ENCODE results near the gene PRIMPOL. TPM values are rescaled to one million over a fixed set of nuclear protein-coding genes. Genes with fewer than 3 reads are reported as not detected.

The PRIMPOL gene
- total and polyA plus RNA-seq, 2 of the 4 experiments (the other 2 are of a cell fraction): 5.6 to 8.8 TPM

GRCh38 chr4:184671101-184671500 lies 21.6 kb downstream of the PRIMPOL start:
- no TSS peak for BruUV-seq (replicated peaks)

More at GRCh38 chr4:184671101-184671500, 21.6 kb downstream of the PRIMPOL start:
- H3K4ac ChIP-seq (ENCODE audit: low read depth, low read length): no peak overlapping the region
- no peak overlapping the region for H4K8ac ChIP-seq (ENCODE audit: low read depth in 2 of 2, low read length in 2 of 2)
- dilution Hi-C loops (cut with HindIII; ENCODE audit: low sequenced_read_pairs, unreplicated experiment): no loop called here
- H2AK9ac ChIP-seq (replicated peaks; ENCODE audit: low read depth, low read length, poor library complexity): no peak overlapping the region
- ChIA-PET CTCF (no interaction called here), POLR2A (ENCODE audit: unreplicated experiment) (no interaction called here)
- H3K23ac ChIP-seq (ENCODE audit: low read depth, low read length): no peak overlapping the region
- H3K9ac ChIP-seq (ENCODE audit: low read depth, low read length): no peak overlapping the region
- no peak for ATAC-seq (ENCODE audit: low read depth)
- WGBS, 2 experiments (ENCODE audit: extremely low coverage in 2 of 2, insufficient read length in 1 of 2): 100% methylated on average over 5 of the region's 9 CpGs; no CpG with 5 or more reads in 1 of the 2 experiments
- no peak overlapping the region for H2AK5ac ChIP-seq (ENCODE audit: low read depth, low read length)
- no peaks in the 10 kb centered on the region; a peak in 1 of 4 replicates for H3K79me1 ChIP-seq (ENCODE audit: low read depth in 1 of 2, low read length in 2 of 2)
- intact Hi-C loops (cut with micrococcal nuclease): no loop called here
- no peak overlapping the region for H3K27ac ChIP-seq (ENCODE audit: insufficient read depth, low read length)
- no peak overlapping the region for H3K56ac ChIP-seq (ENCODE audit: extremely low read depth, insufficient read depth, low read length)
- peaks cover 17% of the 10 kb centered on the region for H3K36me3 ChIP-seq (ENCODE audit: control insufficient read depth, insufficient read depth, low read length)
- no peak overlapping the region for H2BK15ac ChIP-seq (ENCODE audit: low read depth, low read length)
- no peak overlapping the region for H4K5ac ChIP-seq (ENCODE audit: low read depth, low read length)
- H3K9me3 ChIP-seq (ENCODE audit: control insufficient read depth, insufficient read depth, low read length): no peaks in the 10 kb centered on the region
- peaks cover 14% of the 10 kb centered on the region for H3K4me1 ChIP-seq (ENCODE audit: control insufficient read depth, insufficient read depth, low read length)
- H3K14ac ChIP-seq (replicated peaks; ENCODE audit: low read depth, low read length): no peak overlapping the region
- no peak for TF ChIP-seq MAFK (IDR thresholded peaks at IDR 0.05; ENCODE audit: low read depth, low read length)
- no peak for TF ChIP-seq MXI1 (IDR thresholded peaks at IDR 0.05; ENCODE audit: borderline replicate concordance, low read depth, low read length)
- TF ChIP-seq MAZ (IDR thresholded peaks at IDR 0.05; ENCODE audit: borderline replicate concordance, low read depth, low read length): no peak
- TF ChIP-seq CHD1 (IDR thresholded peaks at IDR 0.05; ENCODE audit: low read depth, low read length): no peak
- TF ChIP-seq NFE2L2 (IDR thresholded peaks at IDR 0.05; ENCODE audit: low read depth, low read length): no peak
- TF ChIP-seq POLR2A (IDR thresholded peaks at IDR 0.05; ENCODE audit: low read depth, low read length): no peak
- no peak for TF ChIP-seq USF2 (IDR thresholded peaks at IDR 0.05; ENCODE audit: low read depth, low read length)
- no peak for TF ChIP-seq RAD21 (IDR thresholded peaks at IDR 0.05; ENCODE audit: low read length)
- TF ChIP-seq FOS (IDR thresholded peaks at IDR 0.05; ENCODE audit: low read depth, low read length): no peak
- TF ChIP-seq CEBPB (IDR thresholded peaks at IDR 0.05; ENCODE audit: low read depth, low read length): no peak
- no peak for TF ChIP-seq RFX5 (IDR thresholded peaks at IDR 0.05; ENCODE audit: low read depth, low read length)
- no peak for TF ChIP-seq ELK1 (IDR thresholded peaks at IDR 0.05; ENCODE audit: borderline replicate concordance, low read depth, low read length)
- TF ChIP-seq RCOR1 (IDR thresholded peaks at IDR 0.05; ENCODE audit: insufficient replicate concordance, low read length): no peak
- no peak for TF ChIP-seq CTCF (conservative IDR thresholded peaks at IDR 0.05; ENCODE audit: low read depth, low read length)
- H3K27me3 ChIP-seq (ENCODE audit: control insufficient read depth, insufficient read depth, low read length): no peaks in the 10 kb centered on the region
- DNase-seq: no peak
- H2BK20ac ChIP-seq (ENCODE audit: low read depth, low read length): no peak overlapping the region
- no peak overlapping the region for H3K18ac ChIP-seq (ENCODE audit: low read depth, low read length)
- H2BK120ac ChIP-seq (ENCODE audit: low read depth, low read length): no peak overlapping the region
- in situ Hi-C loops (cut with MboI; ENCODE audit: low sequenced_read_pairs): no loop called here
- H2AFZ ChIP-seq (replicated peaks; ENCODE audit: low read length, poor library complexity): no peak overlapping the region
- H3K9me1 ChIP-seq (ENCODE audit: insufficient read depth, low read length): 0 out of 2 replicates have a peak, but pooled peaks cover 9% of the 10 kb centered on the region
- no peak overlapping the region for H2BK5ac ChIP-seq (ENCODE audit: low read depth, low read length, poor library complexity, severe bottlenecking)
- H3K4me3 ChIP-seq (ENCODE audit: insufficient read depth, low read depth, low read length): no peak overlapping the region
- no peaks in the 10 kb centered on the region for H4K20me1 ChIP-seq (ENCODE audit: insufficient read depth, low read length)
- no peak overlapping the region for H3K4me2 ChIP-seq (ENCODE audit: low read depth, low read length)
- H4K91ac ChIP-seq (ENCODE audit: insufficient read depth, low read depth, low read length): no peak overlapping the region

Measured in IMR-90 (cell line).